DMS114 treated with DMSO at 0.1 percent for 48 hours (cell line): ENCODE results near the gene GSTM3.

Experiments
- DNase-seq: peaks from one replicate; lab custom pipeline; 2025; ENCODE audit not compliant: unreplicated experiment; lab: John Stamatoyannopoulos, UW

The GSTM3 gene

GRCh38 chr1:109740615-109741373, at the start of gene GSTM3:
Gene GSTM3 (minus strand): TSS chr1:109741038. CDS start chr1:109740287, 751 bp downstream.
- no peak for DNase-seq

- DNase-seq: no peak
These were observed 49.5 kb upstream of the GSTM3 start for GRCh38 chr1:109790329-109790728.

GRCh38 chr1:109789551-109790180, 48.8 kb upstream of the GSTM3 start:
- no peak for DNase-seq

GRCh38 chr1:109788695-109789521, 48.1 kb upstream of the GSTM3 start:
- peak; percentile 20 for DNase-seq

- DNase-seq: no peak
These were observed 47.2 kb upstream of the GSTM3 start for GRCh38 chr1:109787845-109788601.

GRCh38 chr1:109787211-109787844, 46.5 kb upstream of the GSTM3 start:
- DNase-seq: no peak

- DNase-seq: no peak
These were observed 45.7 kb upstream of the GSTM3 start for GRCh38 chr1:109786531-109787021.

GRCh38 chr1:109786112-109786480, 45.3 kb upstream of the GSTM3 start:
- no peak for DNase-seq

- no peak for DNase-seq
These were observed 44.7 kb upstream of the GSTM3 start for GRCh38 chr1:109785446-109786111.

- DNase-seq: no peak
These were observed 43.9 kb upstream of the GSTM3 start for GRCh38 chr1:109784551-109785252.

- no peak for DNase-seq
These were observed 42.6 kb upstream of the GSTM3 start for GRCh38 chr1:109783436-109783835.

GRCh38 chr1:109782927-109783326, 42.1 kb upstream of the GSTM3 start:
- no peak for DNase-seq

- DNase-seq: no peak
These were observed 41.7 kb upstream of the GSTM3 start for GRCh38 chr1:109782514-109782913.

- no peak for DNase-seq
These were observed 41.0 kb upstream of the GSTM3 start for GRCh38 chr1:109781806-109782205.

GRCh38 chr1:109780982-109781381, 40.1 kb upstream of the GSTM3 start:
- DNase-seq: no peak

- DNase-seq: no peak
These were observed 37.3 kb upstream of the GSTM3 start for GRCh38 chr1:109777980-109778625.

GRCh38 chr1:109777436-109777835, 36.6 kb upstream of the GSTM3 start:
- no peak for DNase-seq

- peak; percentile 69 for DNase-seq
These were observed 36.1 kb upstream of the GSTM3 start for GRCh38 chr1:109776911-109777310.
